Measurements from ENCODE around the gene MT3. TPM values are rescaled to one million over a fixed set of nuclear protein-coding genes. Genes with fewer than 3 reads are reported as not detected.

The MT3 gene
- total RNA-seq, 1 donor from 2014 or later: not detected

DNA sequence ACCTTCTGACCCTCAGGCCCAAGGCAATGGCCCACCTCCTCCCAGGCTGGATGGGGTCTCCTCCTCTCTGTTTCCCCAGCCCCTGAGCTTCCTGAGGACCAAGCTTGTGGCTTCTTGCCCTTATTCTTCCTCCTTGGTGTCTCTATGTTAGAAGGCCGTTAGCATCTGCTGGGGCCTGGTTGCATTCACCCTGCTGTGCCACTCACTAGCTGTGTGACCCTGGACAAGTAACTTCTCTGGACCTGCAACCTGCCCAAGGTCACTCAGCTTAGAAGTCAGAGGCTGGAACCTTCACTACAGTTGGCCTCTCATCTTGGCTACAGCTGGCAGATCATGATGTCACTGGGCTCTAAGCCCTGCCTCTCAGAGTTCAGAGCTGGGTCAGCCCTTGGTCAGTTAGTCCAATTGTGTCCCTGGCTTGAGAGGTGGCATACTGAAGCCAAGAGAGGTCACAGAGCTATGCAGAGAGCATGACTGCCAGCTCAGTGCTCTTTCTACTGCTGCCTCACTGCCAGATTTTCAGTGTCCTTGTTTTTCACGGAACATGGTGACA lies 22.0 kb downstream of the MT3 start:
- no peaks in the 10 kb centered on the region for H3K27me3 ChIP-seq
- TF ChIP-seq, protein P1, sequence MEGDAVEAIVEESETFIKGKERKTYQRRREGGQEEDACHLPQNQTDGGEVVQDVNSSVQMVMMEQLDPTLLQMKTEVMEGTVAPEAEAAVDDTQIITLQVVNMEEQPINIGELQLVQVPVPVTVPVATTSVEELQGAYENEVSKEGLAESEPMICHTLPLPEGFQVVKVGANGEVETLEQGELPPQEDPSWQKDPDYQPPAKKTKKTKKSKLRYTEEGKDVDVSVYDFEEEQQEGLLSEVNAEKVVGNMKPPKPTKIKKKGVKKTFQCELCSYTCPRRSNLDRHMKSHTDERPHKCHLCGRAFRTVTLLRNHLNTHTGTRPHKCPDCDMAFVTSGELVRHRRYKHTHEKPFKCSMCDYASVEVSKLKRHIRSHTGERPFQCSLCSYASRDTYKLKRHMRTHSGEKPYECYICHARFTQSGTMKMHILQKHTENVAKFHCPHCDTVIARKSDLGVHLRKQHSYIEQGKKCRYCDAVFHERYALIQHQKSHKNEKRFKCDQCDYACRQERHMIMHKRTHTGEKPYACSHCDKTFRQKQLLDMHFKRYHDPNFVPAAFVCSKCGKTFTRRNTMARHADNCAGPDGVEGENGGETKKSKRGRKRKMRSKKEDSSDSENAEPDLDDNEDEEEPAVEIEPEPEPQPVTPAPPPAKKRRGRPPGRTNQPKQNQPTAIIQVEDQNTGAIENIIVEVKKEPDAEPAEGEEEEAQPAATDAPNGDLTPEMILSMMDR (IDR thresholded peaks at IDR 0.05): no peak
- intact Hi-C loops (cut with DNase I): no loop called here
- peak in 1 of 2 donors; percentile 95 for DNase-seq (ENCODE audit: low spot score in 2 of 2)
- no peak overlapping the region for H3K4me3 ChIP-seq
- H3K27ac ChIP-seq: peak overlapping the region; percentile 87 to 92
- no peaks in the 10 kb centered on the region for H3K36me3 ChIP-seq
- H3K4me1 ChIP-seq: peaks cover 11 to 35% of the 10 kb centered on the region in 2 donors
- no peaks in the 10 kb centered on the region for H3K9me3 ChIP-seq

DNA sequence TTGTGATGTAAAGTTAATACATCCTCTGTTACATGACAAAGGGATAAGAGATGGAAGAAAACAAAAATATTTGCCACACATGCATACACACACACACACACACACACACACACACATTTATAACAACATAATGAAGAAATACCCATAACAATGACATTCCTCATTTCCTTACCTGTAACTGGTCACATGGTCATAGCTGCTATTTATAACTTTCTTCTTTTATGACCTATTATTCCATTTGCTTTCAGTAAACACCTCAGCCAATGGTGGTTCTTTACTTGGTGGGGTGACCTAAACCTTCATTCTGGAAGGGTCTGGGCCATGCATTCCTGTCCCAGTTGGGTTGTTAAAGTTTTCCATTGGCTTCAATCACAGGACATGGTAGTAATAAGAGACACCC lies 24.4 kb downstream of the MT3 start:
- intact Hi-C loops (cut with DNase I): no loop called here
- DNase-seq (ENCODE audit: low spot score in 2 of 2): no peak
- Histone ChIP-seq H3K9me3 (no peaks in the 10 kb centered on the region), H3K27me3 (no peaks in the 10 kb centered on the region), H3K27ac (no peak overlapping the region), H3K4me3 (no peak overlapping the region), H3K4me1 (peaks cover 7 to 25% of the 10 kb centered on the region in 2 donors), H3K36me3 (no peaks in the 10 kb centered on the region)
- TF ChIP-seq, protein P1 (IDR thresholded peaks at IDR 0.05): no peak

DNA sequence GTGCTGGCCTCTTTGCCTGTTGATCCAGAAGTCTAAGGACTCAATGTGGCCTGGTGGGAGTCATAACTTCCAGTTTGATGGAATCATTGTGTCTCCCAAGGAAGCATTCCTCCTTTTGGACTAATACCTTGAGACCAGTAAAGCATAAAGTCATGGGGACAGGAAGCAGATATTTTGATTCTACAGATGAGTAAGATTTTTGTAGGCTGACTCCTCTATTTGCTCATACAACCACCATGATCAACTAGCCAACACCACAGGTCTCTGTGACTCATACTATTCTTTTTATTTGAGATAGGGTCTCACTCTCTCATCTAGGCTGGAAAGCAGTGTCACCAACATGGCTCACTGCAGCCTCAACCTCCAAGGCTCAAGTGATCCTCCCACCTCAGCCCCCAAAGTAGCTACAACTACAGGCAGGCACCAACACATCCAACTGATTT lies 25.2 kb downstream of the MT3 start:
- Histone ChIP-seq H3K9me3 (no peaks in the 10 kb centered on the region), H3K4me1 (peaks cover 7 to 25% of the 10 kb centered on the region in 2 donors), H3K36me3 (no peaks in the 10 kb centered on the region), H3K4me3 (no peak overlapping the region), H3K27ac (no peak overlapping the region), H3K27me3 (no peaks in the 10 kb centered on the region)
- TF ChIP-seq, protein P1 (IDR thresholded peaks at IDR 0.05): no peak
- no peak for DNase-seq (ENCODE audit: low spot score in 2 of 2)
- intact Hi-C loops (cut with DNase I): no loop called here

GRCh38 chr16:56615353-56615752 lies 26.0 kb downstream of the MT3 start:
- DNase-seq (ENCODE audit: low spot score in 2 of 2): no peak
- TF ChIP-seq, protein P1 (IDR thresholded peaks at IDR 0.05): no peak

DNA sequence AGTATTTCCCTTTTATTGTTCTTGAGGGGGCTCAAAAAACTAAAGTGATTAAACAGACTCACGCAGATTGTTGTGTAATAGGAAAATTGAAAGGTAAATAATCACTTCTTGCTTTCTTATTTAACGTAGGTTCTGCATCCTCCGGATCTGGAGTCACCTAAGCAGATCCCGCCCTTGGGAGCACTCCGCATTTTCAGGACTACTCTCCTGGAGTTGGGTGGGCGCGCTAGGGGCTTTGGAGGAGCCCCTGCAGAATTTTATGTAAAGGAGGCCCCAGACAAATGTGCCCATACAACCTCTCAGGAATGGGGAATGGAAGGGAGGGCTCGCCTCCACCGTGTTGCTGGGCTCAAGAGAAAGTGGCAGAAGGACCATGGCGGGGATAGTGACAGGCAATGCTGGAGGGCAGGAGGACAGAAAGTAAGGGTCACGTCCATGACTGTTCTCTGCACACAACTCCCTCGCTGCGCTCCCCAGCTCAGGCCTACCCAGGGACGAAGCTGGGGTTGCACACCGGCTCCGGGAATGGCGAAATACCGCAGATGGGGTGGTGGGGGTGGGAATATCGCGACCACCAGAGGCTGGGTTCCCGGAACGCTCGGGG lies 27.4 kb downstream of the MT3 start:
- Histone ChIP-seq H3K4me3 (peak overlapping the region; percentile 40 to 55), H3K9me3 (no peaks in the 10 kb centered on the region), H3K36me3 (no peaks in the 10 kb centered on the region), H3K27ac (peak overlapping the region in 1 of 2 donors; percentile 44), H3K27me3 (no peaks in the 10 kb centered on the region), H3K4me1 (peaks cover 0 to 8% of the 10 kb centered on the region in 2 donors)
- intact Hi-C loops (cut with DNase I): no loop called here
- TF ChIP-seq, protein P1 (IDR thresholded peaks at IDR 0.05): no peak
- DNase-seq (ENCODE audit: low spot score in 2 of 2): no peak

More at GRCh38 chr16:56615353-56615752, 26.0 kb downstream of the MT3 start:
- Histone ChIP-seq H3K27ac (no peak overlapping the region), H3K27me3 (no peaks in the 10 kb centered on the region), H3K36me3 (no peaks in the 10 kb centered on the region), H3K4me3 (no peak overlapping the region), H3K9me3 (no peaks in the 10 kb centered on the region), H3K4me1 (peaks cover 7 to 20% of the 10 kb centered on the region in 2 donors)
- intact Hi-C loops (cut with DNase I): no loop called here
